IPS-18a (cell line): ENCODE results near the gene TXNDC2.

Experiments used
- H3K27ac ChIP-seq: one replicate; pipeline ENCODE4 v1.5.1; 2013; ENCODE audit warnings: low read length
- H3K27me3 ChIP-seq: one replicate; pipeline ENCODE4 v1.6.1; 2013; ENCODE audit warnings: mild to moderate bottlenecking, low read length; ENCODE audit not compliant: control insufficient read depth, insufficient read depth
- H3K36me3 ChIP-seq: one replicate; pipeline ENCODE4 v1.6.1; 2013; ENCODE audit warnings: low read depth, low read length; ENCODE audit not compliant: control insufficient read depth
- H3K4me1 ChIP-seq: one replicate; pipeline ENCODE4 v1.6.1; 2013; ENCODE audit warnings: low read depth, low read length; ENCODE audit not compliant: control insufficient read depth
- H3K4me3 ChIP-seq: one replicate; pipeline ENCODE4 v1.5.1; 2013; ENCODE audit warnings: low read length
- H3K9ac ChIP-seq: one replicate; pipeline ENCODE4 v1.6.1; 2013; ENCODE audit warnings: mild to moderate bottlenecking, low read length, moderate library complexity
- H3K9me3 ChIP-seq: one replicate; pipeline ENCODE4 v1.6.1; 2013; ENCODE audit warnings: low read depth, low read length; ENCODE audit not compliant: control insufficient read depth

The TXNDC2 gene

DNA sequence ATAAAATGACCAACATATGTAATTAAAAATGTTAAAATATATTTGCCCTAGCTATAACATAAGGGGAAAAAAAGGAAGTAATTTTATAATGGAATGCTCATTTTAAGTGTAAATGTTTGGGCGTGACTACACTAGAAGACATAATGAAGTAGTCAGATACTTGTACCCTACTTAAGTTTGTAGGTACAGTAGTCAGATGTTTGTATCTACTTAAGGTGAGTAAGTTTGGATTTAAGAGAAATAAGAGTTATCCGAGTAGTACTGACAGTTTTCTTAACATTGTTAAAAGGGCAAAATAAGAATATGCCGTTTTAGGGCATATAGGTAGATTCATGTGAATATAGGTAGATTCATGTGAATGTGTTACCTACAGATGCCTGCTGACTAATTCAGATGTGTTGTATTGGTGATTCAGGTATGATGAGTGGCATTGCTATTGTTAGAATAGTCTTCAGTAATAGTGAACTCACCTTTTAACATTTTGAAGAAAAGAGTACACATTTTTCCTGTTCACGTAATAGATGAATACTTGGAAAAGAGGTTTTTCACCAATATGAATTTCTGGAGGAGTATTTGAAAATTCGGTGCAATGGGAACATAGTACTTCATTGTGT lies 43.0 kb downstream of the TXNDC2 start:
- Histone ChIP-seq H3K4me3 (no peak overlapping the region), H3K27me3 (no peaks in the 10 kb centered on the region), H3K4me1 (peaks cover 34% of the 10 kb centered on the region), H3K36me3 (peaks cover 3% of the 10 kb centered on the region), H3K9ac (no peak overlapping the region), H3K9me3 (no peaks in the 10 kb centered on the region), H3K27ac (no peak overlapping the region)

DNA sequence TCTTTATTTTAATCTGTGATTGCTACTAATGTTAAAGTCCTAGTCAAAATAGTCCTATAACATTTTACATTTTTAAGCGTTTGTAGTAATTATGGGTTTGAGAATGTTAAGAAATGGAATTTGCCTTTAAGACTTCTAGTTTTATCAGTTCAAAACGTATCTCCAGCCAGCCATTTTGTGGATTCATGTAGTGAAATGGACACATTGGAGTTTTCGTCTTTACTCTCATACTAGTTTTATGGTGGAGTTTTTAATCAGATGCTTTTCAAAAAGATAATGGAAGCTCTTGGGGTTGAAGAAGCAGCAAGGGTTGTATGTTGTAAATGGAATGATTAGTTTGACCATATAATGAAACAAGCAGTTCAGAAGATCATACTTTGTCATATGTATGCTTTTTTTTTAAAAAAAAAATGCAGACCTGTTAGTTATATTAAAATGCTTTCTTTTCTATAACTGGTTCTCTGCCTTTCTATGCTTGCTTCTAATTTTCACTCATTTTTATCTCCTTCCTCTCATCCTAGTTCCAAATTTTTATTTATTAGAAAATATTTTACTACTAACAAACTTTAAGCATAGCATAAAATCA lies 44.6 kb downstream of the TXNDC2 start:
- H3K9ac ChIP-seq: no peak overlapping the region
- no peaks in the 10 kb centered on the region for H3K27me3 ChIP-seq
- H3K4me3 ChIP-seq: no peak overlapping the region
- H3K9me3 ChIP-seq: no peaks in the 10 kb centered on the region
- H3K4me1 ChIP-seq: peaks cover 31% of the 10 kb centered on the region
- H3K36me3 ChIP-seq: peaks cover 9% of the 10 kb centered on the region
- H3K27ac ChIP-seq: no peak overlapping the region

DNA sequence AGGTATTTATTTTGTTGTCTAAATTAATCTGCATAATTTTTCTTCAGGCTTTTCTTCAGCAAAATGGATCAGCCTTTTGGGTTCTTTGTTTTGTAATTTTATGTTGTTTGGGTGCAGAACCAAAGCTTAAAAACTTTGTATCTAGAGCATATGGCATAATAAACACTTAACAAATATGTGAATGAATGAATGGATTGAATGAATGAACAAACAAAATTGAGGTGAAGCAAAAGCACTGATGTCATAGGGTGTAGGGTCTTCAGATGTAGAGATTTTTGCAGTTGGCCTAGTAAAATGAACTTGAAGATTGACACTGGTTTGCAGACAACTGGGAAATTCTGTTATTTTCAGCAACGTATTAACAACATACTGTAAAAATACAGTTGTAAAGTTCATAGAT lies 45.4 kb downstream of the TXNDC2 start:
- Histone ChIP-seq H3K9me3 (no peaks in the 10 kb centered on the region), H3K36me3 (peaks cover 13% of the 10 kb centered on the region), H3K4me1 (peaks cover 31% of the 10 kb centered on the region), H3K4me3 (no peak overlapping the region), H3K27me3 (no peaks in the 10 kb centered on the region), H3K9ac (no peak overlapping the region), H3K27ac (no peak overlapping the region)

GRCh38 chr18:9931678-9932077 lies 45.9 kb downstream of the TXNDC2 start:
- Histone ChIP-seq H3K4me1 (peaks cover 29% of the 10 kb centered on the region), H3K27ac (no peak overlapping the region), H3K36me3 (peaks cover 18% of the 10 kb centered on the region), H3K4me3 (no peak overlapping the region), H3K9me3 (no peaks in the 10 kb centered on the region), H3K9ac (no peak overlapping the region), H3K27me3 (no peaks in the 10 kb centered on the region)

GRCh38 chr18:9933865-9934264 lies 48.1 kb downstream of the TXNDC2 start:
- H3K4me1 ChIP-seq: peaks cover 9% of the 10 kb centered on the region
- no peak overlapping the region for H3K9ac ChIP-seq
- H3K36me3 ChIP-seq: peaks cover 40% of the 10 kb centered on the region
- no peaks in the 10 kb centered on the region for H3K27me3 ChIP-seq
- H3K27ac ChIP-seq: no peak overlapping the region
- no peak overlapping the region for H3K4me3 ChIP-seq
- no peaks in the 10 kb centered on the region for H3K9me3 ChIP-seq

DNA sequence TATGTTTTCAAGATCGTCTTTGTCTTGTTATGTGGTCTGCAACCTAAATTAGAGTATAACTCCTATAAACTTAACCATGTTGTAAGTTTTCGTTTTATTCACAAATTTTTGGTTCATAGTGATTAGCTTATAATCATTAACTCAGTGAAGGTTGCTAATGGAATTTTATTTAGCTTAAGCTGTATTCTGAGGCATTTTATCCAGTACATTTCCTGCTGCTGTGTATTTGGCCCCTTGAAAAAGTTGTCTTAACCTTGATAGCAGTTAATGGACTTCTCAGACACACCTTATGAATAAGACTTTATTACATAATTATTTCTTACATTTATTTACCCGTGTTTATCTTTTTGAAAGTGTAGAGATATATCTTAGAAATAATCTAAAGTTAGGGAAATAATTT lies 48.5 kb downstream of the TXNDC2 start:
- H3K9me3 ChIP-seq: no peaks in the 10 kb centered on the region
- peaks cover 5% of the 10 kb centered on the region for H3K4me1 ChIP-seq
- no peaks in the 10 kb centered on the region for H3K27me3 ChIP-seq
- H3K36me3 ChIP-seq: peaks cover 40% of the 10 kb centered on the region
- H3K9ac ChIP-seq: no peak overlapping the region
- no peak overlapping the region for H3K4me3 ChIP-seq
- no peak overlapping the region for H3K27ac ChIP-seq
